ENCODE measurements around the gene C1orf216.

GRCh38 chr1:35692317-35692716 is 26.4 kb downstream of the C1orf216 start:
- TF ChIP-seq, protein P1, sequence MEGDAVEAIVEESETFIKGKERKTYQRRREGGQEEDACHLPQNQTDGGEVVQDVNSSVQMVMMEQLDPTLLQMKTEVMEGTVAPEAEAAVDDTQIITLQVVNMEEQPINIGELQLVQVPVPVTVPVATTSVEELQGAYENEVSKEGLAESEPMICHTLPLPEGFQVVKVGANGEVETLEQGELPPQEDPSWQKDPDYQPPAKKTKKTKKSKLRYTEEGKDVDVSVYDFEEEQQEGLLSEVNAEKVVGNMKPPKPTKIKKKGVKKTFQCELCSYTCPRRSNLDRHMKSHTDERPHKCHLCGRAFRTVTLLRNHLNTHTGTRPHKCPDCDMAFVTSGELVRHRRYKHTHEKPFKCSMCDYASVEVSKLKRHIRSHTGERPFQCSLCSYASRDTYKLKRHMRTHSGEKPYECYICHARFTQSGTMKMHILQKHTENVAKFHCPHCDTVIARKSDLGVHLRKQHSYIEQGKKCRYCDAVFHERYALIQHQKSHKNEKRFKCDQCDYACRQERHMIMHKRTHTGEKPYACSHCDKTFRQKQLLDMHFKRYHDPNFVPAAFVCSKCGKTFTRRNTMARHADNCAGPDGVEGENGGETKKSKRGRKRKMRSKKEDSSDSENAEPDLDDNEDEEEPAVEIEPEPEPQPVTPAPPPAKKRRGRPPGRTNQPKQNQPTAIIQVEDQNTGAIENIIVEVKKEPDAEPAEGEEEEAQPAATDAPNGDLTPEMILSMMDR (conservative IDR thresholded peaks at IDR 0.05 in 1 of 2, IDR thresholded peaks at IDR 0.05 in 1 of 2; ENCODE audit: low read depth in 1 of 2, low read length in 2 of 2): no peak
- no peak for TF ChIP-seq EZH2 (IDR thresholded peaks at IDR 0.05; ENCODE audit: low read length, missing control alignments)
